NCI-H187 (cell line): ENCODE results near the gene OR51B4.
"Not testable (repeated sequence)": the region's sequence is repeated elsewhere in the genome, so short reads cannot be mapped to it uniquely, and the experiment has no call there.

Experiments used
- DNase-seq, 2 experiments: peaks; one replicate each; lab custom pipeline; 2025; lab: John Stamatoyannopoulos, UW

Gene OR51B4

GRCh38 chr11:5301846-5302245 lies at the start of gene OR51B4:
TSS of gene OR51B4 (minus strand) at chr11:5301946. CDS start at chr11:5301946, 0 bp downstream.
- no peak for DNase-seq

GRCh38 chr11:5351208-5351607 lies 49.5 kb upstream of the OR51B4 start, which contains the start of gene OR51B6:
TSS of gene OR51B6 (plus strand) at chr11:5351508. CDS start at chr11:5351508, 0 bp downstream.
- DNase-seq, result no peak

GRCh38 chr11:5349550-5349949 lies 47.8 kb upstream of the OR51B4 start:
- no peak for DNase-seq

GRCh38 chr11:5348551-5349194 lies 46.9 kb upstream of the OR51B4 start:
- no peak for DNase-seq

- no peak for DNase-seq
These were observed 44.1 kb upstream of the OR51B4 start for GRCh38 chr11:5345831-5346230.

- DNase-seq, result no peak
These were observed 42.0 kb upstream of the OR51B4 start, which contains the start of gene OR51B5 for GRCh38 chr11:5343474-5344335. TSS of gene OR51B5 (minus strand) at chr11:5343524. CDS start at chr11:5343524, 0 bp downstream.

- no peak for DNase-seq
These were observed 38.1 kb upstream of the OR51B4 start for GRCh38 chr11:5339771-5340322.

GRCh38 chr11:5337253-5337652 lies 35.5 kb upstream of the OR51B4 start:
- not testable (repeated sequence) for DNase-seq

- DNase-seq, result no peak
These were observed 34.6 kb upstream of the OR51B4 start for GRCh38 chr11:5336331-5336730.

GRCh38 chr11:5335170-5335569 lies 33.4 kb upstream of the OR51B4 start:
- DNase-seq, result no peak

GRCh38 chr11:5324197-5324596 lies 22.5 kb upstream of the OR51B4 start, which contains the start of gene OR51B2:
TSS of gene OR51B2 (minus strand) at chr11:5324297. CDS start at chr11:5324297, 0 bp downstream.
- DNase-seq, result no peak

- no peak for DNase-seq
These were observed 15.5 kb upstream of the OR51B4 start for GRCh38 chr11:5317292-5317691.

GRCh38 chr11:5313326-5314023 lies 11.7 kb upstream of the OR51B4 start:
- not testable (repeated sequence) for DNase-seq

GRCh38 chr11:5310423-5310822 lies 8.7 kb upstream of the OR51B4 start:
- DNase-seq, result no peak

- DNase-seq, result no peak
These were observed 5.7 kb upstream of the OR51B4 start for GRCh38 chr11:5307256-5308019.

GRCh38 chr11:5304046-5304445 lies 2.3 kb upstream of the OR51B4 start:
- no peak for DNase-seq

GRCh38 chr11:5303626-5304025 lies 1.9 kb upstream of the OR51B4 start:
- no peak for DNase-seq

- DNase-seq, result no peak
These were observed 1.5 kb downstream of the OR51B4 start for GRCh38 chr11:5300251-5300650.

- no peak for DNase-seq
These were observed 3.3 kb downstream of the OR51B4 start for GRCh38 chr11:5298451-5298850.

GRCh38 chr11:5297721-5298323 lies 3.9 kb downstream of the OR51B4 start:
- no peak for DNase-seq
